Activated CD4-positive, alpha-beta T cell treated with anti-CD3 and anti-CD28 coated beads for 36 hours (primary cell): ENCODE results near the gene RUVBL2. TPM values are rescaled to one million over a fixed set of nuclear protein-coding genes. Genes with fewer than 3 reads are reported as not detected.
A peak's percentile ranks its signal among the peaks of the same experiment; 100 is the strongest.

ENCODE experiments used
- ATAC-seq: fragments of 200-7000 bp; cut with Tn5 transposase; one replicate; pipeline ENCODE4 v1.10.0; 2021; ENCODE audit warnings: mild to moderate bottlenecking, moderate library complexity
- CTCF ChIA-PET: fragments of 350-600 bp; sonication (Branson Sonifier 250); formaldehyde crosslinking; loops from one replicate; lab custom pipeline; 2021; ENCODE audit warnings: antibody characterized with exemption; lab: Charles Lee
- POLR2A ChIA-PET: fragments of 350-600 bp; sonication (Branson Sonifier 250); formaldehyde crosslinking; loops from one replicate; lab custom pipeline; 2021; ENCODE audit warnings: antibody characterized with exemption, inconsistent platforms; lab: Charles Lee
- DNase-seq: peaks from one replicate; pipeline ENCODE4 v3.0.0-alpha.2; 2020
- H3K27ac Mint-ChIP-seq: one replicate; pipeline ENCODE4 v1.8.0; 2021; ENCODE audit warnings: mixed read lengths
- H3K27me3 Mint-ChIP-seq: one replicate; pipeline ENCODE4 v1.8.0; 2021; ENCODE audit warnings: mixed read lengths
- H3K36me3 Mint-ChIP-seq: one replicate; pipeline ENCODE4 v1.8.0; 2021; ENCODE audit warnings: low read depth, mixed read lengths
- H3K4me1 Mint-ChIP-seq: one replicate; pipeline ENCODE4 v1.8.0; 2021; ENCODE audit warnings: mixed read lengths
- H3K4me3 Mint-ChIP-seq: one replicate; pipeline ENCODE4 v1.8.0; 2021; ENCODE audit warnings: mild to moderate bottlenecking, moderate library complexity, mixed read lengths
- H3K9me3 Mint-ChIP-seq: one replicate; pipeline ENCODE4 v1.8.0; 2021; ENCODE audit warnings: low read depth, mixed read lengths
- intact Hi-C, 2 experiments: fragments of 100-400 bp; cut with DNase I in 1 of 2; cut with micrococcal nuclease in 1 of 2; formaldehyde crosslinking; loops; one replicate each; pipeline versions ENCODE4 v1.14.2 to v1.15.1; 2022 to 2024; cut with DNase I, micrococcal nuclease
- total RNA-seq, 2 experiments: library from RNA; stranded (reverse); gene quantifications; one replicate each; pipeline ENCODE4 v1.2.3, GENCODE V29; 2021

The RUVBL2 gene
- total RNA-seq, 2 experiments from 2014 or later = 155 to 178 TPM

- DNase-seq = no peak
- H3K4me1 Mint-ChIP-seq = peaks cover 28% of the 10 kb centered on the region
- peaks cover 52% of the 10 kb centered on the region for H3K36me3 Mint-ChIP-seq
- no peak overlapping the region for H3K4me3 Mint-ChIP-seq
- ATAC-seq = no peak
- CTCF ChIA-PET = no interaction called here
- POLR2A ChIA-PET = no interaction called here
- no peaks in the 10 kb centered on the region for H3K27me3 Mint-ChIP-seq
- peaks cover 3% of the 10 kb centered on the region for H3K9me3 Mint-ChIP-seq
- no peak overlapping the region for H3K27ac Mint-ChIP-seq
- intact Hi-C loops = loop anchor here (5.0 to 10.0 kb wide), 4 partner anchors 37 to 474 kb away; partner anchors contain the start of genes DBP (in 2 of the 2) and DHDH (in 1 of the 2)
These were observed 24.9 kb upstream of the RUVBL2 start for GRCh38 chr19:48968813-48969218.

- ATAC-seq (no peak), DNase-seq (no peak)
- peaks cover 3% of the 10 kb centered on the region for H3K9me3 Mint-ChIP-seq
- CTCF ChIA-PET = interaction anchor here (1.0 to 2.5 kb wide), 12 partner anchors 10 to 187 kb away, joined by 3 to 31 read pairs (median 7); partner anchors contain the start of genes BCAT2, DHDH, GYS1 and HSD17B14
- no peak overlapping the region for H3K4me3 Mint-ChIP-seq
- POLR2A ChIA-PET = interaction anchor here (1.2 to 1.3 kb wide), 2 partner anchors 7 to 97 kb away, joined by 4 read pairs; partner anchors contain the start of gene PPP1R15A
- no peak overlapping the region for H3K27ac Mint-ChIP-seq
- H3K27me3 Mint-ChIP-seq = no peaks in the 10 kb centered on the region
- H3K36me3 Mint-ChIP-seq = peaks cover 54% of the 10 kb centered on the region
- intact Hi-C loops = loop anchor here (5.0 to 10.0 kb wide), 4 partner anchors 37 to 475 kb away; partner anchors contain the start of genes DBP (in 2 of the 2) and DHDH (in 1 of the 2)
- peaks cover 22% of the 10 kb centered on the region for H3K4me1 Mint-ChIP-seq
These were observed 24.2 kb upstream of the RUVBL2 start for GRCh38 chr19:48969276-48970138.

DNA sequence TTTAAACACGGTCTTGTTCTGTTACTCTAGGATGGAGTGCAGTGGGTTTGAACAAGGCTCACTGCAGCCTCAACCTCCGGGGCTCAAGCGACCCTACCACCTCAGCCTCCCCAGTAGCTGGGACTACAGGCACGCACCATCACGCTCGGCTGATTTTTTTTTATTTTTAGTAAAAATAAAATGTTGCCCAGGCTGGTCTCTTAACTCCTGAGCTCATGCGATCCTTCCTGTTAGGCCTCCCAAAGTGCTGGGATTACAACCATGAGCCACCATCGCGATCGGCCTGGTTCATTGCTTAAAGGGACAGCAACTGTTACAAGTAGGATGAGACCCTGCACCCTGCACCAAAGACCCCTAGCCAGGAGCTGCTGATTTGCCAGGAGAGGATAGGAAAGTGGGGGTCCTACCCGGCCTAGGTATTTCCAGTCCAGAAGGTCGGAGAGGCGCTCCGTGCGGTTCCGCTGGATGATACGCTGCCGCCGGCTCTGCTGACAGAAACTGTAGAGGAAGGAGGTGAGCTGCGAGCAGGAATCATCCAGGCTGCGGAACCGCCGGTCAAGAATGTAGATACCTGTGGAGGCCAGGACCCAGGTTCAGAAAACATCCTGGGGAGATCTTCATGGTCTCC is 23.4 kb upstream of the RUVBL2 start:
- POLR2A ChIA-PET = interaction anchor here (0.8 to 1.3 kb wide), 4 partner anchors 8 to 98 kb away, joined by 3 to 4 read pairs (median 4); partner anchors contain the start of gene PPP1R15A
- Mint-ChIP-seq H3K9me3 (peaks cover 3% of the 10 kb centered on the region), H3K27me3 (no peaks in the 10 kb centered on the region), H3K27ac (no peak overlapping the region), H3K4me3 (no peak overlapping the region), H3K4me1 (peaks cover 19% of the 10 kb centered on the region), H3K36me3 (peaks cover 52% of the 10 kb centered on the region)
- ATAC-seq (no peak), DNase-seq (no peak)
- intact Hi-C loops = no loop called here
- CTCF ChIA-PET = interaction anchor here (0.5 to 2.5 kb wide), 31 partner anchors 9 to 247 kb away, joined by 3 to 31 read pairs (median 4); partner anchors contain the start of genes BCAT2, DHDH, GYS1 and HSD17B14

- POLR2A ChIA-PET = interaction anchor here (0.8 to 1.3 kb wide), 4 partner anchors 9 to 99 kb away, joined by 3 to 4 read pairs (median 4); partner anchors contain the start of gene PPP1R15A
- Mint-ChIP-seq H3K4me3 (no peak overlapping the region), H3K9me3 (peaks cover 3% of the 10 kb centered on the region), H3K27me3 (no peaks in the 10 kb centered on the region), H3K4me1 (peaks cover 17% of the 10 kb centered on the region), H3K27ac (no peak overlapping the region), H3K36me3 (peaks cover 47% of the 10 kb centered on the region)
- intact Hi-C loops = loop anchor here (1.0 kb wide), 4 partner anchors 38 to 183 kb away; partner anchors contain the start of gene DHDH (in 1 of the 2)
- ATAC-seq = peak; percentile 84
- DNase-seq = peak; percentile 91
- CTCF ChIA-PET = interaction anchor here (0.5 to 2.5 kb wide), 31 partner anchors 9 to 246 kb away, joined by 3 to 31 read pairs (median 4); partner anchors contain the start of genes BCAT2, DHDH, GYS1 and HSD17B14
These were observed 22.7 kb upstream of the RUVBL2 start for GRCh38 chr19:48970923-48971395.

DNA sequence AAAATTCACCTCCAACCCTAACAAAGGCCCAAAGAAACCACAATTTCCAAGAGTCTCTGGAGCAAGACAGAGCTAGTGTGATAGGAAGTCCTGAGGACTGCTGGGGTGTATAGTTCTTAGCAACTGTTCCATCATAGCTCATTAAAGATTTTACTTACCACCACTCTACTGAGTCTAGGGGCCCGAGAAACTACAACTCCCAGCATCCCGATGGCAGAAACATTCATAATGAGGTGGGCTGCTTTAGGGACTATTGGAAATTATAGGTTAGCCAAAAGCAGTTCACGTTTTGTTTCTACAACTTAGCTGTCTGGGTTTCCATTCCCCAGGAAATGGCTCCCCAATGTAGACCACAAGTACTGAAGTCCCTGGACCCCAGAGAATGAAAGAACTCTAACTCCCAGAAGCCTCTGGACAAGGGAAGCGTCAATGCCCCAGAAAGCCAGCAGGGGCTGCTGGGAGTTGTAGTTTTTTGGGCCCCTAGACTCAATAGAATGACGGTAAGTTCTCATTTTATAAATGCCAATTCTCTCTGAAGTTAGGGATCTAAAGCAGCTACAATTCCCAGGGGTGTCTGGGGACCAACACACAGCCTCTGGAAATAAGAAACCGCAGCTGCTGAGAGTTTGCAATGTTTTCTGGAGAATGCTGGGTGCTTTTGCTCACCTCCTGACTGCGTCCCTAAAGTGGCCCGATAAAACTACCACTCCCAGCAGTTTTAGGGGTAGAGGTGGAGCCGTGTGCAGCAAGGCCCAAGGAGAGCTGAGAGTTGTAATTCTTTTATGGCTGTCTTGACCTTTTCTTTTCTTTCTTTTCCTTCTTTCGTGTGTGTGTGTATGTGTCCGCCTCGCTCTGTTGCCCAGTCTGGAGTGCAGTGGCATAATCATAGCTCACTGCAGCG is 17.5 kb upstream of the RUVBL2 start:
- ATAC-seq = peak; percentile 77

GRCh38 chr19:48977061-48977460 is 16.6 kb upstream of the RUVBL2 start:
- CTCF ChIA-PET = interaction anchor here (0.7 to 6.0 kb wide), 6 partner anchors 8 to 330 kb away, joined by 3 to 45 read pairs (median 4); partner anchors contain the start of genes GYS1 and RUVBL2
- peaks cover 33% of the 10 kb centered on the region for H3K36me3 Mint-ChIP-seq
- H3K9me3 Mint-ChIP-seq = no peaks in the 10 kb centered on the region
- intact Hi-C loops = no loop called here
- no peaks in the 10 kb centered on the region for H3K27me3 Mint-ChIP-seq
- peaks cover 6% of the 10 kb centered on the region for H3K4me1 Mint-ChIP-seq
- H3K27ac Mint-ChIP-seq = no peak overlapping the region
- POLR2A ChIA-PET = no interaction called here
- no peak overlapping the region for H3K4me3 Mint-ChIP-seq
- ATAC-seq (no peak), DNase-seq (no peak)

More for the DNA sequence above, 17.5 kb upstream of the RUVBL2 start:
- CTCF ChIA-PET = interaction anchor here (0.5 to 6.0 kb wide), 7 partner anchors 11 to 368 kb away, joined by 3 to 45 read pairs (median 3); partner anchors contain the start of genes GYS1 and RUVBL2
- peak; percentile 68 for DNase-seq
- Mint-ChIP-seq H3K4me3 (no peak overlapping the region), H3K27me3 (no peaks in the 10 kb centered on the region), H3K27ac (no peak overlapping the region), H3K9me3 (no peaks in the 10 kb centered on the region), H3K36me3 (peaks cover 28% of the 10 kb centered on the region), H3K4me1 (peaks cover 6% of the 10 kb centered on the region)
- intact Hi-C loops = no loop called here
- POLR2A ChIA-PET = interaction anchor here (0.6 to 0.8 kb wide), 2 partner anchors 9 to 128 kb away, joined by 6 to 7 read pairs; no protein-coding TSS in a partner anchor

DNA sequence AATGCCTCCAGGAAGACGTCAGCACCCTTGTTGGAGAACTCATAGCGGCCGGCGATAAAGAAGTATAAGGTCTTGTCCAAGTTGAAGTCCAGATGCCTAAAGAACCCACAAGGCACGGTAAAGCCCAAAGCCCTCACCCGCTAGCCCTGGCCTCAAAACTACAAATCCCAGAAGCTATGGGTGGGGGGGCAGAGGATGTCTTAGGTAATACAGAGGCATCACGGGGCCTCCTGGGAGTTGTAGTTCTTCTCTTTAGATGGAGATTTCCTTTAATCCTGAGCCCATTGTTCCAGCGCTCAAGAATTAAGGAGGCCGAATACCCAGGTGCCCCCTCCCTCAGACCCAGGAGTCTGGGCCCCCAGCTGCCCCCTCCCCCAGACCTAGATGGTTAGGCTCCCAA is 11.4 kb upstream of the RUVBL2 start:
- DNase-seq = no peak
- intact Hi-C loops = no loop called here
- peaks cover 8% of the 10 kb centered on the region for H3K4me1 Mint-ChIP-seq
- ChIA-PET CTCF (interaction anchor here (2.2 kb wide), 1 partner anchor 11 kb away, joined by 11 read pairs; the partner anchor contains the start of genes GYS1 and RUVBL2), POLR2A (no interaction called here)
- H3K4me3 Mint-ChIP-seq = no peak overlapping the region
- peaks cover 30% of the 10 kb centered on the region for H3K36me3 Mint-ChIP-seq
- H3K9me3 Mint-ChIP-seq = no peaks in the 10 kb centered on the region
- no peak for ATAC-seq
- H3K27ac Mint-ChIP-seq = no peak overlapping the region
- no peaks in the 10 kb centered on the region for H3K27me3 Mint-ChIP-seq

GRCh38 chr19:48985711-48986110 is 8.0 kb upstream of the RUVBL2 start:
- ATAC-seq (no peak), DNase-seq (no peak)
- no peaks in the 10 kb centered on the region for H3K27me3 Mint-ChIP-seq
- H3K4me3 Mint-ChIP-seq = no peak overlapping the region
- no peak overlapping the region for H3K27ac Mint-ChIP-seq
- peaks cover 18% of the 10 kb centered on the region for H3K4me1 Mint-ChIP-seq
- CTCF ChIA-PET = interaction anchor here (0.6 to 2.0 kb wide), 3 partner anchors 8 to 213 kb away, joined by 3 to 6 read pairs (median 4); no protein-coding TSS in a partner anchor
- peaks cover 42% of the 10 kb centered on the region for H3K36me3 Mint-ChIP-seq
- POLR2A ChIA-PET = no interaction called here
- intact Hi-C loops = no loop called here
- H3K9me3 Mint-ChIP-seq = no peaks in the 10 kb centered on the region

- H3K27ac Mint-ChIP-seq = no peak overlapping the region
- ATAC-seq (no peak), DNase-seq (no peak)
- H3K36me3 Mint-ChIP-seq = peaks cover 43% of the 10 kb centered on the region
- ChIA-PET POLR2A (no interaction called here), CTCF (interaction anchor here (0.7 to 2.0 kb wide), 3 partner anchors 9 to 169 kb away, joined by 3 to 6 read pairs (median 5); partner anchors contain the start of gene HRC)
- H3K4me1 Mint-ChIP-seq = peaks cover 23% of the 10 kb centered on the region
- no peak overlapping the region for H3K4me3 Mint-ChIP-seq
- no peaks in the 10 kb centered on the region for H3K27me3 Mint-ChIP-seq
- no peaks in the 10 kb centered on the region for H3K9me3 Mint-ChIP-seq
- intact Hi-C loops = no loop called here
These were observed 7.5 kb upstream of the RUVBL2 start for GRCh38 chr19:48986211-48986610.

GRCh38 chr19:48987323-48987722 is 6.4 kb upstream of the RUVBL2 start:
- H3K36me3 Mint-ChIP-seq = peaks cover 38% of the 10 kb centered on the region
- POLR2A ChIA-PET = interaction anchor here (0.6 to 0.9 kb wide), 2 partner anchors 101 to 107 kb away, joined by 3 to 5 read pairs; no protein-coding TSS in a partner anchor
- DNase-seq = no peak

More at GRCh38 chr19:48987323-48987722, 6.4 kb upstream of the RUVBL2 start:
- ATAC-seq = peak; percentile 38
- Mint-ChIP-seq H3K4me3 (no peak overlapping the region), H3K4me1 (peaks cover 29% of the 10 kb centered on the region), H3K27me3 (no peaks in the 10 kb centered on the region), H3K27ac (peak overlapping the region; percentile 53), H3K9me3 (no peaks in the 10 kb centered on the region)
- intact Hi-C loops = no loop called here
- CTCF ChIA-PET = interaction anchor here (0.6 to 2.0 kb wide), 4 partner anchors 10 to 21 kb away, joined by 3 to 6 read pairs (median 4); no protein-coding TSS in a partner anchor
